Fibroblast of pulmonary artery (primary cell): Measurements from ENCODE around the gene B3GNT2.
"Not testable (repeated sequence)": the region's sequence is repeated elsewhere in the genome, so short reads cannot be mapped to it uniquely, and the experiment has no call there.

Experiments
- DNase-seq: peaks from one replicate; pipeline ENCODE4 v3.0.0-alpha.2; 2010; ENCODE audit warnings: low read depth
- H3K4me3 ChIP-seq: replicated peaks from 2 replicates; pipeline ENCODE4 v1.5.1; 2011; ENCODE audit warnings: low read depth, mild to moderate bottlenecking, control low read depth, low read length, moderate library complexity
- CTCF ChIP-seq: IDR thresholded peaks from 2 replicates; pipeline ENCODE4 v1.5.1; 2011; ENCODE audit warnings: mild to moderate bottlenecking, control low read depth, low read length, inconsistent platforms; ENCODE audit errors: missing control alignments

The B3GNT2 gene

GRCh38 chr2:62152000-62152399, 43.9 kb upstream of the B3GNT2 start:
- H3K4me3 ChIP-seq, result no peak overlapping the region
- no peak for TF ChIP-seq CTCF
- DNase-seq, result peak; percentile 44

DNA sequence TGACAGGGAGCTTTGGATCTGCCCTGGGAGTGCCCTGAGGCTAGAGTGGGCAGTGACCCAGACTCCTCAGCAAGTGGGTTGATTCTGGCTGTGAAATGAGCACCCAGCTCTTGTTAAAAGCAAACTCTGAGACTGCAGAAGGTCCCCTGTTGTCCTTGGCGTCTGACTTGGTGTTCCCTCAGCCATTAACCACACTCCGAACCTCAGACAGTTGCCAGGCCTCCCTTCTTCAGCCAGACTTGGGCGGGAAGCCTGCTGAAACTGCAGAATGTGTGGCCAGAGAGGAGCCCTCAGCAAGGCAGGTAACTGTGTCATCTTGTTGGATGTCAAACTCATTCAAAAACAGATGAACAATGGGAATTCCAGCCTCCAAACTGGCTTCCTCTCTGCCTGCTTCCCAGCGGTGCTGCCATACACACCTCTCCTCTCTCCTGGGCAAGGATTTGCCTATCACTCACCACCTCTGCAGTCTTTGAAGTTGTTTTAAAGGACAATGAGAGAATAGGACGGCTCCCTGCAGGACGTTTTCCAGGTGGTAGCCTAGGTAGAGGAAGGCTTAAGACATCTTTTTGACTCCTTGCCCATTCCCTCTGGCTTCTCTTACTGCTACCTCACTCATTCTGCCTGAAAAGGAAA, 38.9 kb upstream of the B3GNT2 start:
- no peak for TF ChIP-seq CTCF
- DNase-seq, result no peak
- H3K4me3 ChIP-seq, result no peak overlapping the region

DNA sequence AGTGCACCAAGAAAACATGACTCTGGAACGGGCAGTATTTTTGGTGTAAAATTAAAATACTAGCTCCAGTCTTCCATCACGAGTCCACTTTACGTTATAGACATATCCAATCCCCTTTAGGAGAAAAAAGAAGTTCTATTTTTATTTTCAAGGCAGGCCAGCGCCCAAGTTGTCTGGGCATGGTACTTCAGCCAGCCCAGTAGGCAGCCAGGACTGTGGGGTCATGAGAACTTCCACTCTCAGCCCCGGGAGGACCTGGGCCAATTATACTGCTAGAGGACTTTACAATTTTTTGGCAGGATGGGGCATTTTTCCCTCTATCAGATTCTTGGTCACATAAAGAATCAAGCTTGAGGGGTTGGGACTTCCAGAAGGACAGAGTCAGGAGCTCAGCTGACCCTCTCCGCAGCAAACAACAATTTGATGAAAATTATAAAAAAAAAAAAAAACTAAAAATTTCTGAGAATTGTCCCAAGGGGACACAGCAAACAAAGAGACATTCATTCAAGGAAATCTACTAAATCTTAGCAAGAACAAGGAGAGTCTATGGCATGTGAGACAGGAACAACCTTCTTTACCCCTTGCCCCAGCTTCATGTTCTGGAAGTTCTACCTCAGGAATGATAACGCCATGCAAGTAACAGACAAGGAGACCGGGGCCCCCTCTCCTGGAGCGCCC, 37.3 kb upstream of the B3GNT2 start:
- TF ChIP-seq CTCF, result no peak
- no peak for DNase-seq
- H3K4me3 ChIP-seq, result no peak overlapping the region

GRCh38 chr2:62160691-62161090, 35.2 kb upstream of the B3GNT2 start:
- DNase-seq, H3K4me3 ChIP-seq: not testable (repeated sequence)

GRCh38 chr2:62163106-62163831, 32.6 kb upstream of the B3GNT2 start:
- DNase-seq, result peak; percentile 26
- no peak overlapping the region for H3K4me3 ChIP-seq
- TF ChIP-seq CTCF, result no peak

DNA sequence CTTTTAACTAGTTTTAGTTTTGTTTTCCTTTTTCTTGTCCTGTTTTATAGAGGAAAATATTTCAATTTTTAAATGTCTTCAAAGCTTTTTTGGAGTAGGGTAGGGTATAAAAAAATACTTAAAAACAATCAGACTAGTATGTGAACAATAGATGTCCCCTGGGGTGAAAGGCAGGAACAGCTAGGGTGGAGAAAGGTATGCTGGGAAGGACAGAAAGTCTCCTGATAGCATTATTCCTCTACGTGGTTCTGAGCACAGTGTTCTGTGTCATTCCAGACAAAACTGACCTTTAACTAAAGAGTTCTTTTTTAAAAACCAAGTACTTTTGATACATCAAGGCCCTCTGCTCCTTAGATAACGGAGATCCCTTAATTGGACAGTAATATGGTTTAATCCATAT, 32.1 kb upstream of the B3GNT2 start:
- DNase-seq, result no peak
- TF ChIP-seq CTCF, result no peak
- no peak overlapping the region for H3K4me3 ChIP-seq

- TF ChIP-seq CTCF, result no peak
- DNase-seq, result no peak
- H3K4me3 ChIP-seq, result no peak overlapping the region
Observed at GRCh38 chr2:62175728-62176127, 20.2 kb upstream of the B3GNT2 start.
